SK-N-SH (cell line): ENCODE data around the gene TRAF7. TPM values are rescaled to one million over a fixed set of nuclear protein-coding genes. Genes with fewer than 3 reads are reported as not detected.

Experiments
- CTCF ChIA-PET: fragments of 300-600, 350-600 bp; formaldehyde crosslinking; extraction: SDS; loops from one replicate; lab custom pipeline; 2021; lab: Yijun Ruan, JAX
- POLR2A ChIA-PET: fragments of 350-600 bp; sonication (Branson Sonifier 250); formaldehyde crosslinking; extraction: SDS; loops from one replicate; lab custom pipeline; 2020; ENCODE audit warnings: antibody characterized with exemption, inconsistent platforms; lab: Yijun Ruan, JAX
- DNase-seq: peaks from one replicate; pipeline ENCODE4 v3.0.0; 2012
- H2AFZ ChIP-seq: fragments of 200-600 bp; sonication (generic); 2 replicates; pipeline ENCODE4 v1.8.1; 2016; ENCODE audit warnings: antibody characterized with exemption, mild to moderate bottlenecking, low read depth
- H3F3A ChIP-seq: fragments of 200-600 bp; sonication (generic); replicated peaks from 2 replicates; pipeline ENCODE3; 2016; ENCODE audit warnings: antibody characterized with exemption, mild to moderate bottlenecking; ENCODE audit not compliant: insufficient read depth
- H3K27ac ChIP-seq, 2 experiments: fragments of 200-500 bp in 1 of 2; fragments of 200-600 bp in 1 of 2; sonication (Bioruptor generic) in 1 of 2; sonication (generic), shearing (Covaris generic) in 1 of 2; 2 replicates each; pipeline versions ENCODE4 v1.5.1 to v1.6.1; 2014 to 2016; ENCODE audit warnings: low read depth in 2 of 2, inconsistent platforms in 1 of 2, low read length in 1 of 2, mild to moderate bottlenecking in 1 of 2, mixed read lengths in 1 of 2
- H3K27me3 ChIP-seq: fragments of 200-600 bp; sonication (generic), shearing (Covaris generic); 2 replicates; pipeline ENCODE4 v1.6.1; 2016; ENCODE audit warnings: mixed run types; ENCODE audit not compliant: insufficient read depth
- H3K36me3 ChIP-seq, 2 experiments: fragments of 200-500 bp in 1 of 2; fragments of 200-600 bp in 1 of 2; sonication (Bioruptor generic) in 1 of 2; sonication (generic) in 1 of 2; replicated peaks in 1 of 2; 2 replicates each; pipeline versions ENCODE3 to v1.5.1; 2014 to 2016; ENCODE audit warnings: low read length in 1 of 2, mild to moderate bottlenecking in 1 of 2; ENCODE audit not compliant: insufficient read depth in 2 of 2, control insufficient read depth in 1 of 2
- H3K4me1 ChIP-seq, 2 experiments: fragments of 200-500 bp in 1 of 2; fragments of 200-600 bp in 1 of 2; sonication (Bioruptor generic) in 1 of 2; sonication (generic), shearing (Covaris generic) in 1 of 2; 2 replicates each; pipeline versions ENCODE4 v1.5.1 to v1.6.1; 2014 to 2016; ENCODE audit warnings: low read depth in 1 of 2, low read length in 1 of 2, mixed run types in 1 of 2; ENCODE audit not compliant: insufficient read depth in 2 of 2, control insufficient read depth in 1 of 2
- H3K4me2 ChIP-seq: fragments of 200-600 bp; sonication (generic), shearing (Covaris generic); 2 replicates; pipeline ENCODE4 v1.6.1; 2017; ENCODE audit warnings: mixed run types
- H3K4me3 ChIP-seq, 2 experiments: fragments of 200-500 bp in 1 of 2; fragments of 200-600 bp in 1 of 2; sonication (Bioruptor generic) in 1 of 2; sonication (generic), shearing (Covaris generic) in 1 of 2; 2 replicates each; pipeline versions ENCODE4 v1.5.1 to v1.8.1; 2014 to 2016; ENCODE audit warnings: low read depth in 2 of 2, inconsistent platforms in 1 of 2, low read length in 1 of 2, mild to moderate bottlenecking in 1 of 2, mixed read lengths in 1 of 2, moderate library complexity in 1 of 2
- H3K79me2 ChIP-seq: fragments of 200-600 bp; sonication (generic); 2 replicates; pipeline ENCODE4 v1.8.1; 2017; ENCODE audit warnings: mild to moderate bottlenecking; ENCODE audit not compliant: insufficient read depth
- H3K9ac ChIP-seq: fragments of 200-600 bp; sonication (generic); 2 replicates; pipeline ENCODE4 v1.6.1; 2017; ENCODE audit warnings: mixed run types
- H3K9me2 ChIP-seq: fragments of 200-600 bp; sonication (generic); 2 replicates; pipeline ENCODE4 v1.6.1; 2017; ENCODE audit warnings: mixed run types
- H3K9me3 ChIP-seq: fragments of 200-600 bp; sonication (generic); 2 replicates; pipeline ENCODE4 v1.6.1; 2017; ENCODE audit warnings: mixed run types, mild to moderate bottlenecking, moderate library complexity
- H4K20me1 ChIP-seq: fragments of 200-600 bp; sonication (generic); 2 replicates; pipeline ENCODE4 v1.6.1; 2017; ENCODE audit warnings: mild to moderate bottlenecking, mixed run types; ENCODE audit not compliant: insufficient read depth
- CTCF ChIP-seq: fragments of 200-600 bp; sonication (generic); IDR thresholded peaks from 2 replicates; pipeline ENCODE4 v1.6.1; 2017; ENCODE audit warnings: antibody characterized with exemption, mild to moderate bottlenecking, moderate library complexity
- FOXJ3 ChIP-seq: sonication (generic); formaldehyde crosslinking; IDR thresholded peaks from 2 replicates; pipeline ENCODE4 v1.5.1; 2020; ENCODE audit warnings: mild to moderate bottlenecking, missing genetic modification reagents
- FOXM1 ChIP-seq: IDR thresholded peaks from 2 replicates; pipeline ENCODE4 v1.4.0; 2012; ENCODE audit warnings: low read depth, mild to moderate bottlenecking
- GABPA ChIP-seq: IDR thresholded peaks from 2 replicates; pipeline ENCODE4 v1.4.0; 2012; ENCODE audit warnings: low read depth, mild to moderate bottlenecking
- MXI1 ChIP-seq: IDR thresholded peaks from 2 replicates; pipeline ENCODE4 v1.6.1; 2012; ENCODE audit warnings: mild to moderate bottlenecking, low read depth, low read length, improper control_type of control experiment
- NRF1 ChIP-seq: IDR thresholded peaks from 2 replicates; pipeline ENCODE4 v1.6.1; 2012; ENCODE audit warnings: low read depth, mild to moderate bottlenecking, low read length
- RAD21 ChIP-seq: IDR thresholded peaks from 2 replicates; pipeline ENCODE4 v1.6.1; 2012; ENCODE audit warnings: mild to moderate bottlenecking, low read length
- RCOR1 ChIP-seq: fragments of 150-350 bp; IDR thresholded peaks from 2 replicates; pipeline ENCODE4 v1.6.1; 2017; ENCODE audit warnings: antibody characterized with exemption, low read length
- RXRA ChIP-seq: IDR thresholded peaks from 2 replicates; pipeline ENCODE4 v1.4.0; 2012; ENCODE audit warnings: low read depth, mild to moderate bottlenecking, borderline replicate concordance
- TAF1 ChIP-seq: IDR thresholded peaks from 2 replicates; pipeline ENCODE4 v1.6.1; 2012; ENCODE audit warnings: low read depth, mild to moderate bottlenecking, low read length, moderate library complexity, borderline replicate concordance
- TCF12 ChIP-seq: IDR thresholded peaks from 2 replicates; pipeline ENCODE4 v1.4.0; 2012
- TEAD4 ChIP-seq: IDR thresholded peaks from 2 replicates; pipeline ENCODE4 v1.4.0; 2012; ENCODE audit warnings: mild to moderate bottlenecking, borderline replicate concordance; ENCODE audit not compliant: insufficient read depth
- WGBS: methylation state at CpG from one replicate; pipeline ENCODE4 v1.1.6; 2017; ENCODE audit warnings: low lambda C conversion rate; 5-methylcytosine and 5-hydroxymethylcytosine counted together
- polyA plus RNA-seq, 3 experiments: library from polyadenylated mRNA; depleted of rRNA; stranded (reverse); fragments of >200 nt; gene quantifications; 2 replicates each; pipeline ENCODE4 v1.2.3, GENCODE V29; 2012
- TF ChIP-seq, protein P1 (sequence below): IDR thresholded peaks from 2 replicates; pipeline ENCODE4 v1.4.0; 2012; ENCODE audit warnings: low read depth, borderline replicate concordance
- TF ChIP-seq, protein P2 (sequence below): IDR thresholded peaks from 2 replicates; pipeline ENCODE4; 2012

TRAF7 gene
- polyA plus RNA-seq, 1 of the 3 experiments (the other 2 are of a cell fraction): 73.0 TPM

- TF ChIP-seq CTCF: no peak
- TF ChIP-seq TCF12: no peak
- TF ChIP-seq, all 33 proteins: peak for 0
Measured at GRCh38 chr16:2175454-2175853, 19.9 kb downstream of the TRAF7 start (continued).

DNA sequence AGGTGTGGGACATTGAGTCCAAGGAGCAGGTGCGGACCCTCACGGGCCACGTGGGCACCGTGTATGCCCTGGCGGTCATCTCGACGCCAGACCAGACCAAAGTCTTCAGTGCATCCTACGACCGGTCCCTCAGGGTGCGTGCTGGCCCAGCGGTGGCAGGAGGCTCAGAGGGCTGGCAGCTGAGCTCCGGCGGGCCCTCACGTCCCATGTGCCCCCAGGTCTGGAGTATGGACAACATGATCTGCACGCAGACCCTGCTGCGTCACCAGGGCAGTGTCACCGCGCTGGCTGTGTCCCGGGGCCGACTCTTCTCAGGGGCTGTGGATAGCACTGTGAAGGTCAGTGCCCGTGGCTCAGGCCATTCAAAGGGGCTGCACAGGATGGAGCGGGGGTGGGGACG lies 20.5 kb downstream of the TRAF7 start:
- ChIA-PET CTCF (no interaction called here), POLR2A (no interaction called here)
- no peak overlapping the region for H2AFZ ChIP-seq
- H3F3A ChIP-seq: no peaks in the 10 kb centered on the region
- H3K4me3 ChIP-seq: no peak overlapping the region
- WGBS: 95% methylated on average over 20 of the region's 23 CpGs
- H3K79me2 ChIP-seq: no peaks in the 10 kb centered on the region
- DNase-seq: no peak
- no peak overlapping the region for H3K9ac ChIP-seq
- H3K27ac ChIP-seq: no peak overlapping the region
- no peaks in the 10 kb centered on the region for H3K9me3 ChIP-seq
- no peak overlapping the region for H3K4me2 ChIP-seq
- no peak for TF ChIP-seq GABPA
- no peak for TF ChIP-seq FOXM1
- TF ChIP-seq RCOR1: no peak
- TF ChIP-seq FOXJ3 (CRISPR knock-in tag): no peak
- no peak for TF ChIP-seq TCF12
- no peak for TF ChIP-seq MXI1
- no peak for TF ChIP-seq RXRA
- TF ChIP-seq, protein P1, sequence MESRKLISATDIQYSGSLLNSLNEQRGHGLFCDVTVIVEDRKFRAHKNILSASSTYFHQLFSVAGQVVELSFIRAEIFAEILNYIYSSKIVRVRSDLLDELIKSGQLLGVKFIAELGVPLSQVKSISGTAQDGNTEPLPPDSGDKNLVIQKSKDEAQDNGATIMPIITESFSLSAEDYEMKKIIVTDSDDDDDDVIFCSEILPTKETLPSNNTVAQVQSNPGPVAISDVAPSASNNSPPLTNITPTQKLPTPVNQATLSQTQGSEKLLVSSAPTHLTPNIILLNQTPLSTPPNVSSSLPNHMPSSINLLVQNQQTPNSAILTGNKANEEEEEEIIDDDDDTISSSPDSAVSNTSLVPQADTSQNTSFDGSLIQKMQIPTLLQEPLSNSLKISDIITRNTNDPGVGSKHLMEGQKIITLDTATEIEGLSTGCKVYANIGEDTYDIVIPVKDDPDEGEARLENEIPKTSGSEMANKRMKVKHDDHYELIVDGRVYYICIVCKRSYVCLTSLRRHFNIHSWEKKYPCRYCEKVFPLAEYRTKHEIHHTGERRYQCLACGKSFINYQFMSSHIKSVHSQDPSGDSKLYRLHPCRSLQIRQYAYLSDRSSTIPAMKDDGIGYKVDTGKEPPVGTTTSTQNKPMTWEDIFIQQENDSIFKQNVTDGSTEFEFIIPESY: no peak
- TF ChIP-seq RAD21: no peak
- TF ChIP-seq, protein P2, sequence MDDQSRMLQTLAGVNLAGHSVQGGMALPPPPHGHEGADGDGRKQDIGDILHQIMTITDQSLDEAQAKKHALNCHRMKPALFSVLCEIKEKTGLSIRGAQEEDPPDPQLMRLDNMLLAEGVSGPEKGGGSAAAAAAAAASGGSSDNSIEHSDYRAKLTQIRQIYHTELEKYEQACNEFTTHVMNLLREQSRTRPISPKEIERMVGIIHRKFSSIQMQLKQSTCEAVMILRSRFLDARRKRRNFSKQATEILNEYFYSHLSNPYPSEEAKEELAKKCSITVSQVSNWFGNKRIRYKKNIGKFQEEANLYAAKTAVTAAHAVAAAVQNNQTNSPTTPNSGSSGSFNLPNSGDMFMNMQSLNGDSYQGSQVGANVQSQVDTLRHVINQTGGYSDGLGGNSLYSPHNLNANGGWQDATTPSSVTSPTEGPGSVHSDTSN: no peak
- TF ChIP-seq NRF1: no peak
- TF ChIP-seq TAF1: no peak
- no peak for TF ChIP-seq TEAD4
- no peak for TF ChIP-seq CTCF
- TF ChIP-seq, all 33 proteins: peak for 0
- Histone ChIP-seq H3K36me3 (peaks cover 0 to 59% of the 10 kb centered on the region in 2 experiments), H3K27me3 (no peaks in the 10 kb centered on the region), H3K9me2 (no peaks in the 10 kb centered on the region), H3K4me1 (no peaks in the 10 kb centered on the region), H4K20me1 (no peaks in the 10 kb centered on the region)
